ENCODE data around the gene ERG. TPM values are rescaled to one million over a fixed set of nuclear protein-coding genes. Genes with fewer than 3 reads are reported as not detected.

Gene ERG
- total RNA-seq, 3 donors from 2014 or later (not counting 1 experiment from before 2014, with no cell fraction given), result 0.36 to 0.58 TPM; not detected in 1

- Histone ChIP-seq H3K27me3 (ENCODE audit: control insufficient read depth, insufficient read depth, low read length) (peaks cover 2% of the 10 kb centered on the region), H3K4me3 (ENCODE audit: low read length) (no peak overlapping the region), H3K36me3 (ENCODE audit: control insufficient read depth, insufficient read depth, low read length) (no peaks in the 10 kb centered on the region), H3K4me1 (ENCODE audit: control insufficient read depth, insufficient read depth, low read length) (no peaks in the 10 kb centered on the region), H3K9me3 (ENCODE audit: control insufficient read depth, insufficient read depth, low read length) (no peaks in the 10 kb centered on the region), H3K27ac (ENCODE audit: low read length) (no peak overlapping the region)
- WGBS (ENCODE audit: insufficient coverage), result 89% methylated on average over 3 of the region's 3 CpGs
- Mint-ChIP-seq H3K4me3 (no peak overlapping the region), H3K4me1 (no peaks in the 10 kb centered on the region), H3K27ac (no peak overlapping the region), H3K36me3 (no peaks in the 10 kb centered on the region), H3K9me3 (no peaks in the 10 kb centered on the region), H3K27me3 (ENCODE audit: low read depth in 2 of 2) (peaks cover 12 to 27% of the 10 kb centered on the region in 2 donors)
- TF ChIP-seq CTCF (IDR thresholded peaks at IDR 0.05), result no peak
- no peak for DNase-seq
- no peak for ATAC-seq
- intact Hi-C loops (cut with micrococcal nuclease), result no loop called here
These were observed 84.2 kb downstream of the ERG start for GRCh38 chr21:38413958-38414548.

GRCh38 chr21:38410466-38410865, 87.8 kb downstream of the ERG start:
- Histone ChIP-seq H3K36me3 (ENCODE audit: control insufficient read depth, insufficient read depth, low read length) (no peaks in the 10 kb centered on the region), H3K9me3 (ENCODE audit: control insufficient read depth, insufficient read depth, low read length) (no peaks in the 10 kb centered on the region), H3K4me1 (ENCODE audit: control insufficient read depth, insufficient read depth, low read length) (no peaks in the 10 kb centered on the region), H3K27me3 (ENCODE audit: control insufficient read depth, insufficient read depth, low read length) (peaks cover 2% of the 10 kb centered on the region), H3K4me3 (ENCODE audit: low read length) (no peak overlapping the region), H3K27ac (ENCODE audit: low read length) (no peak overlapping the region)
- intact Hi-C loops (cut with micrococcal nuclease), result no loop called here
- H3K4me1 Mint-ChIP-seq, result no peaks in the 10 kb centered on the region
- H3K27ac Mint-ChIP-seq, result no peak overlapping the region
- ATAC-seq (no peak), DNase-seq (no peak)
- no peak overlapping the region for H3K4me3 Mint-ChIP-seq
- no peaks in the 10 kb centered on the region for H3K9me3 Mint-ChIP-seq
- WGBS (ENCODE audit: insufficient coverage), result no CpG with 5 or more reads among the region's 1 CpG
- no peaks in the 10 kb centered on the region for H3K36me3 Mint-ChIP-seq
- TF ChIP-seq CTCF (IDR thresholded peaks at IDR 0.05), result no peak
- H3K27me3 Mint-ChIP-seq (ENCODE audit: low read depth in 2 of 2), result peaks cover 16 to 27% of the 10 kb centered on the region in 2 donors

- no peaks in the 10 kb centered on the region for H3K36me3 Mint-ChIP-seq
- H3K4me3 Mint-ChIP-seq, result no peak overlapping the region
- DNase-seq (no peak), ATAC-seq (no peak)
- H3K27ac Mint-ChIP-seq, result no peak overlapping the region
- no peaks in the 10 kb centered on the region for H3K9me3 Mint-ChIP-seq
- no peaks in the 10 kb centered on the region for H3K36me3 ChIP-seq (ENCODE audit: control insufficient read depth, insufficient read depth, low read length)
- H3K27me3 Mint-ChIP-seq (ENCODE audit: low read depth in 2 of 2), result peaks cover 17 to 23% of the 10 kb centered on the region in 2 donors
- intact Hi-C loops (cut with micrococcal nuclease), result no loop called here
- WGBS (ENCODE audit: insufficient coverage), result no CpG with 5 or more reads among the region's 3 CpGs
- no peaks in the 10 kb centered on the region for H3K4me1 Mint-ChIP-seq
- no peaks in the 10 kb centered on the region for H3K9me3 ChIP-seq (ENCODE audit: control insufficient read depth, insufficient read depth, low read length)
- no peak for TF ChIP-seq CTCF (IDR thresholded peaks at IDR 0.05)
- peaks cover 2% of the 10 kb centered on the region for H3K27me3 ChIP-seq (ENCODE audit: control insufficient read depth, insufficient read depth, low read length)
- no peak overlapping the region for H3K27ac ChIP-seq (ENCODE audit: low read length)
- no peak overlapping the region for H3K4me3 ChIP-seq (ENCODE audit: low read length)
- no peaks in the 10 kb centered on the region for H3K4me1 ChIP-seq (ENCODE audit: control insufficient read depth, insufficient read depth, low read length)
These were observed 88.4 kb downstream of the ERG start for GRCh38 chr21:38409907-38410306.

GRCh38 chr21:38404177-38404576, 94.1 kb downstream of the ERG start:
- ATAC-seq (no peak), DNase-seq (no peak)
- H3K36me3 Mint-ChIP-seq, result no peaks in the 10 kb centered on the region
- H3K27ac ChIP-seq (ENCODE audit: low read length), result no peak overlapping the region
- H3K4me3 ChIP-seq (ENCODE audit: low read length), result no peak overlapping the region
- H3K9me3 Mint-ChIP-seq, result no peaks in the 10 kb centered on the region
- no peaks in the 10 kb centered on the region for H3K4me1 Mint-ChIP-seq
- H3K4me1 ChIP-seq (ENCODE audit: control insufficient read depth, insufficient read depth, low read length), result no peaks in the 10 kb centered on the region
- H3K4me3 Mint-ChIP-seq, result no peak overlapping the region
- intact Hi-C loops (cut with micrococcal nuclease), result no loop called here
- no peaks in the 10 kb centered on the region for H3K9me3 ChIP-seq (ENCODE audit: control insufficient read depth, insufficient read depth, low read length)
- H3K27me3 Mint-ChIP-seq (ENCODE audit: low read depth in 2 of 2), result peaks cover 0 to 9% of the 10 kb centered on the region in 2 donors
- H3K36me3 ChIP-seq (ENCODE audit: control insufficient read depth, insufficient read depth, low read length), result no peaks in the 10 kb centered on the region
- no peak for TF ChIP-seq CTCF (IDR thresholded peaks at IDR 0.05)
- H3K27ac Mint-ChIP-seq, result no peak overlapping the region
- WGBS (ENCODE audit: insufficient coverage), result 35% methylated on average over 9 of the region's 9 CpGs
- H3K27me3 ChIP-seq (ENCODE audit: control insufficient read depth, insufficient read depth, low read length), result no peaks in the 10 kb centered on the region

All from natural killer cell (primary cell).